H1 (cell line): Measurements from ENCODE around the gene PTPRD.

Experiments used
- BCL11A ChIP-seq, 2 experiments: IDR thresholded peaks; one replicate each; pipeline ENCODE4 v1.6.1; 2011; ENCODE audit warnings: low read depth in 2 of 2, low read length in 2 of 2, mild to moderate bottlenecking in 2 of 2
- BRCA1 ChIP-seq: IDR thresholded peaks from 2 replicates; pipeline ENCODE4 v1.6.1; 2012; ENCODE audit warnings: low read depth, low read length, improper control_type of control experiment
- CEBPB ChIP-seq: IDR thresholded peaks from 2 replicates; pipeline ENCODE4 v1.6.1; 2012; ENCODE audit warnings: low read depth, low read length
- CHD2 ChIP-seq: IDR thresholded peaks from 2 replicates; pipeline ENCODE4 v1.6.1; 2012; ENCODE audit warnings: low read length, improper control_type of control experiment
- CTCF ChIP-seq, 3 experiments: IDR thresholded peaks; 1 replicate in 2 of 3; 2 replicates in 1 of 3; pipeline versions ENCODE4 v1.5.1 to v1.6.1; 2011; ENCODE audit warnings: low read length in 3 of 3, mild to moderate bottlenecking in 3 of 3, inconsistent platforms in 2 of 3, low read depth in 1 of 3, moderate library complexity in 1 of 3; ENCODE audit not compliant: insufficient read depth in 1 of 3; ENCODE audit errors: control extremely low read depth in 1 of 3
- EZH2 ChIP-seq: fragments of 200-600 bp; sonication (generic); IDR thresholded peaks from 2 replicates; pipeline ENCODE4 v1.7.1; 2012; ENCODE audit warnings: low read depth, mild to moderate bottlenecking, moderate library complexity, low read length, inconsistent platforms; ENCODE audit not compliant: severe bottlenecking
- NRF1 ChIP-seq: IDR thresholded peaks from 2 replicates; pipeline ENCODE4 v1.6.1; 2011; ENCODE audit warnings: mild to moderate bottlenecking, low read depth, low read length, improper control_type of control experiment
- RXRA ChIP-seq: IDR thresholded peaks from 2 replicates; pipeline ENCODE4 v1.6.1; 2011; ENCODE audit warnings: low read depth, mild to moderate bottlenecking, low read length, moderate library complexity; ENCODE audit not compliant: insufficient read depth
- SIX5 ChIP-seq: IDR thresholded peaks from 2 replicates; pipeline ENCODE4 v1.6.1; 2011; ENCODE audit warnings: mild to moderate bottlenecking, low read depth, low read length
- TAF1 ChIP-seq: IDR thresholded peaks from 2 replicates; pipeline ENCODE4 v1.6.1; 2011; ENCODE audit warnings: mild to moderate bottlenecking, low read depth, low read length

- TF ChIP-seq BRCA1 (no peak), NRF1 (no peak), EZH2 (no peak), BCL11A (IDR thresholded peaks at IDR 0.05; ENCODE audit: low read depth in 2 of 2, low read length in 2 of 2) (no peak), CHD2 (no peak), CEBPB (no peak), RXRA (no peak), TAF1 (no peak), CTCF (IDR thresholded peaks at IDR 0.05; ENCODE audit: control extremely low read depth in 1 of 3, insufficient read depth in 1 of 3, low read depth in 1 of 3, low read length in 3 of 3) (no peak), SIX5 (no peak)
Measured at GRCh38 chr9:10208691-10209069, 404.1 kb downstream of the PTPRD start.
